ENCODE results near the gene LCN10. TPM values are rescaled to one million over a fixed set of nuclear protein-coding genes. Genes with fewer than 3 reads are reported as not detected.
"Not testable (repeated sequence)": the region's sequence is repeated elsewhere in the genome, so short reads cannot be mapped to it uniquely, and the experiment has no call there.

LCN10 gene
- total RNA-seq, 1 donor from 2014 or later: 0.51 TPM

GRCh38 chr9:136711751-136712689 lies 30.7 kb downstream of the LCN10 start, which contains the start of gene DIPK1B:
DIPK1B (plus strand) TSS chr9:136712572; CDS start chr9:136712666, 94 bp downstream.
- Mint-ChIP-seq H3K9me3 (no peaks in the 10 kb centered on the region), H3K4me3 (peak within 1 kb of the TSS; percentile 70), H3K27me3 (ENCODE audit: low read depth) (no peaks in the 10 kb centered on the region), H3K4me1 (peaks cover 10% of the 10 kb centered on the region), H3K36me3 (peaks cover 4% of the 10 kb centered on the region), H3K27ac (no peak within 1 kb of the TSS)
- TF ChIP-seq, protein P1, sequence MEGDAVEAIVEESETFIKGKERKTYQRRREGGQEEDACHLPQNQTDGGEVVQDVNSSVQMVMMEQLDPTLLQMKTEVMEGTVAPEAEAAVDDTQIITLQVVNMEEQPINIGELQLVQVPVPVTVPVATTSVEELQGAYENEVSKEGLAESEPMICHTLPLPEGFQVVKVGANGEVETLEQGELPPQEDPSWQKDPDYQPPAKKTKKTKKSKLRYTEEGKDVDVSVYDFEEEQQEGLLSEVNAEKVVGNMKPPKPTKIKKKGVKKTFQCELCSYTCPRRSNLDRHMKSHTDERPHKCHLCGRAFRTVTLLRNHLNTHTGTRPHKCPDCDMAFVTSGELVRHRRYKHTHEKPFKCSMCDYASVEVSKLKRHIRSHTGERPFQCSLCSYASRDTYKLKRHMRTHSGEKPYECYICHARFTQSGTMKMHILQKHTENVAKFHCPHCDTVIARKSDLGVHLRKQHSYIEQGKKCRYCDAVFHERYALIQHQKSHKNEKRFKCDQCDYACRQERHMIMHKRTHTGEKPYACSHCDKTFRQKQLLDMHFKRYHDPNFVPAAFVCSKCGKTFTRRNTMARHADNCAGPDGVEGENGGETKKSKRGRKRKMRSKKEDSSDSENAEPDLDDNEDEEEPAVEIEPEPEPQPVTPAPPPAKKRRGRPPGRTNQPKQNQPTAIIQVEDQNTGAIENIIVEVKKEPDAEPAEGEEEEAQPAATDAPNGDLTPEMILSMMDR (IDR thresholded peaks at IDR 0.05; ENCODE audit: unreplicated experiment): no peak
- DNase-seq (ENCODE audit: low spot score in 2 of 2, unreplicated experiment in 2 of 2): peak in 1 of 2 experiments; percentile 69

DNA sequence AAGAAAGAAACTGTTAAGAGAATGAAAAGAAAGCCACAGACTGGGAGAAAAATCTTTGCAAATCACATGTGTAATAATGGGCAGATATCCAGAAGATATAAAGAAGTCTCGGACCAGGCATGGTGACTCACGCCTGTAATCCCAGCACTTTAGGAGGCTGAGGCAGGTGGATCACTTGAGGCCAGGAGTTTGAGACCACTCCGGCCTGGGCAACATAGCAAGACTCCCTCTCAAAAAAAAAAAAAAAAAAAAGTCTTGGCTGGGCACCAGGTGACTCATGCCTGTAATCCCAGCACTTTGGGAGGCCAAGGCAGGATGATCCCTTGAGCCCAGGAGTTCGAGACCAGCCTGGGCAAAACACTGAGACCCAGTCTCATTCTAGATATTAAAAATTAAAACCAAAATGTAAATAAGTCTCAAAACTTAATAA lies 31.5 kb downstream of the LCN10 start:
- not testable (repeated sequence) for H3K27me3 Mint-ChIP-seq (ENCODE audit: low read depth); DNase-seq (ENCODE audit: low spot score in 2 of 2, unreplicated experiment in 2 of 2); H3K27ac Mint-ChIP-seq; H3K9me3 Mint-ChIP-seq; H3K36me3 Mint-ChIP-seq
- peaks cover 10% of the 10 kb centered on the region for H3K4me1 Mint-ChIP-seq
- H3K4me3 Mint-ChIP-seq: peak overlapping the region; percentile 66

- H3K4me3 Mint-ChIP-seq: peak overlapping the region; percentile 66
- TF ChIP-seq, protein P1 (IDR thresholded peaks at IDR 0.05; ENCODE audit: unreplicated experiment): no peak
- peaks cover 4% of the 10 kb centered on the region for H3K27me3 Mint-ChIP-seq (ENCODE audit: low read depth)
- H3K27ac Mint-ChIP-seq: no peak overlapping the region
- peaks cover 10% of the 10 kb centered on the region for H3K4me1 Mint-ChIP-seq
- no peaks in the 10 kb centered on the region for H3K36me3 Mint-ChIP-seq
- no peak for DNase-seq (ENCODE audit: low spot score in 2 of 2, unreplicated experiment in 2 of 2)
- no peaks in the 10 kb centered on the region for H3K9me3 Mint-ChIP-seq
Measured at GRCh38 chr9:136710543-136710942, 32.2 kb downstream of the LCN10 start.

GRCh38 chr9:136709454-136710109 lies 33.2 kb downstream of the LCN10 start:
- TF ChIP-seq, protein P1 (IDR thresholded peaks at IDR 0.05; ENCODE audit: unreplicated experiment): no peak
- DNase-seq (ENCODE audit: low spot score in 2 of 2, unreplicated experiment in 2 of 2): no peak
- H3K36me3 Mint-ChIP-seq: no peaks in the 10 kb centered on the region
- peaks cover 7% of the 10 kb centered on the region for H3K27me3 Mint-ChIP-seq (ENCODE audit: low read depth)
- H3K4me1 Mint-ChIP-seq: peaks cover 10% of the 10 kb centered on the region
- no peaks in the 10 kb centered on the region for H3K9me3 Mint-ChIP-seq
- no peak overlapping the region for H3K4me3 Mint-ChIP-seq
- no peak overlapping the region for H3K27ac Mint-ChIP-seq

DNA sequence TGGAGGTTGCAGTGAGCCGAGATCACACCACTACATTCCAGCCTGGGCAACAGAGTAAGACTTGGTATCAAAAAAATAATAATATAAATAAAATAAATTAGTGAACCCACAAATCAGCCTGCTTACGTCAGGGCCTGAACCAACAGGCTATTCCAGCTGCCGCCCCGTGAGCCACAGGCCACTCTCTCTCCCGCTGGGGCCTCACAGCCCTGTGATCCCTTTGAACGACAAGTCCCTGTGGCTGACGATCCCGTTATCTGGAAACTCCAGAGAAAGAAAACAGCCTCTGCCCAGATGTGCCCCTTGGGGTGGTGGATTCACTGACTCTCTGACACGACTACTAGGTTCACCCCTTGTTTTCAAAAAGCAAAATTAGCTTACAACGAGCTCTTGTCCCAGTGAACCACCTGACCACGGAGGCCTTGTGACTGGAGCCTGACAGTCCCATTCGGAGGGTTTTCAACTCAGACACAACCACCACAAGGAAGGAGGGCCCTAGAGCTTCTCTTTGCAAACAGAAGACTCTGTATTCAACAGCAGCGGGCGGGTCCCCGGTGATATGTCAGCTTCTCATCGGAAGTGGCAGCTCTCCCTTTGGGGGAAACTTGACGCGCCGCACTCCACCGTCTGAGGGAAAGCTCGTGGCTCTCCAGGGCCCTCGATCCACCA lies 34.8 kb downstream of the LCN10 start:
- Mint-ChIP-seq H3K27me3 (ENCODE audit: low read depth) (peaks cover 7% of the 10 kb centered on the region), H3K36me3 (no peaks in the 10 kb centered on the region), H3K27ac (no peak overlapping the region), H3K4me1 (no peaks in the 10 kb centered on the region), H3K4me3 (no peak overlapping the region), H3K9me3 (no peaks in the 10 kb centered on the region)
- TF ChIP-seq, protein P1 (IDR thresholded peaks at IDR 0.05; ENCODE audit: unreplicated experiment): no peak
- no peak for DNase-seq (ENCODE audit: low spot score in 2 of 2, unreplicated experiment in 2 of 2)

Measured in mesothelial cell of epicardium (in vitro differentiated cells).